GM18868 (cell line): Measurements from ENCODE around the gene CNNM1.

Experiments
- ATAC-seq: cut with Tn5 transposase; IDR thresholded peaks from one replicate; pipeline ENCODE4 v1.9.1; 2021; ENCODE audit warnings: mild to moderate bottlenecking, moderate library complexity; ENCODE audit not compliant: unreplicated experiment

CNNM1 gene

DNA sequence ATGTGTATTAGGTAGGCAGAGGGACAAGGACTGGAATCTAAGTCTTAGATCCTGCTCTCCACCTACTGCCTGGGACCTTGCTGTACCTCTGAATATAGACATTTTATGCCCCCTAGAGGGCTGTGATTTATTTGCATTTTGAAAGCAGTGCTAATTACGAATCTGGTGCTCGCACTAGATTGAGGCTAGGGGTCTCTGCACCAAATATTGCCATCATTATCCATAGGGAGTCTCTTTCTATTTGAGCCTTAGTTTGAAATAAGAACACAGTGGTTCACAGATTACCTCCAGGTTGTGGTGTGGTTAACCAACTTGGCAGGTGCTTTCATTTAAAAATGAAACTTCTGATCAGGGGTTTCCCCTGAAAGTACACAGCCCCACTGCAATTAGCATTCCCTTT is 41.8 kb downstream of the CNNM1 start:
- peak; percentile 92 for ATAC-seq

DNA sequence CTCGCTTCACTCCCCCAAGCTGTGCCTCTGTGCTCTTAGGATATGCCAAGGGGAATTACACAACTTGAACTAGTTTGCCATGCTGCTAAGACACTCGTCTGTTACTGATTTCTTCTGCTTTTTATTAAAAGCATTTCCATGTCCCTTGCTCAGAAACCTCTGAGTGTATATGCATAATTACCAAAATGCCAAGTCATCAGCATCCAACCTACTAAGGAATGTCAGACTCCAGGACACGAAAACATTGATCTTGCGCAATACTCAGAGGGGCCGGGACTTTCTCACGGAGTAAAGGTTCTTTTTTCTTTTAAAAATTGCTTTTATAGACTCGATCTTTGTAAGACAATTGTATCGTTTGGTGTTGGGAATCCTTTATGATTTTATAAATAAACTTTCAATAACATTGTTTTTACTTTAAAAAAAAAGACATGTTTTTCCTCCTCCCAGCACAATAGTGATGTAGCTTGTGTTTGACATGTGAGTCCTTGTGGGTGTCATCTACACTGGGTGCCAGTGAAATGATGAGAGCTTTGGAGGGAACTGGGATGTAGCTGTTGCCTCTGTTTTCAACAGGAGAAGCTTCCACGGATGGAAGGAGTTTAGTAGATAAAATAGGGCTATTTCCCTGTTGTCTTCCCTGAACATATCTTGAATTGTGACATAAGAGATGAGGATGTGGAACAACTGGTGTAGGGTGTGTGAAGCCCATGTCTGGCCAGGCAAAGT is 43.6 kb downstream of the CNNM1 start:
- ATAC-seq, result no peak

DNA sequence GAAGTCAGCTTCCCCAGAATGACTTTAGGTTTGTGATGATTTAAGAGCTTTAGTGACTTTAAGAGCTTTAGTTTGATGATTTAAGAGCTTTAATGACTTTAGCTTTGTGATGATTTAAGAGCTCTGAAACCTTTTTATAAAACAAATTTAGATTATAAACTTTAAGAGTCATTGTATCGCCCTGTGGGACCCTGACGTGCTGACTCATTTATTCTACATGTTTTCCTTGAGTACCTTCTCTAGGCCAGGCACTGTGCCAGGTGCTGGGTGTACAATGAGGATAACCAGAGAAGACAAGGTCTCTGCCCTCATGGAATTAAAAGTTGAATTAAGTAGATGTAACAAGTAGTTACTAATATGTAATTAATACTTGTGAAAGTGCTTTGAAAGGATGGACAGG is 45.4 kb downstream of the CNNM1 start:
- no peak for ATAC-seq

DNA sequence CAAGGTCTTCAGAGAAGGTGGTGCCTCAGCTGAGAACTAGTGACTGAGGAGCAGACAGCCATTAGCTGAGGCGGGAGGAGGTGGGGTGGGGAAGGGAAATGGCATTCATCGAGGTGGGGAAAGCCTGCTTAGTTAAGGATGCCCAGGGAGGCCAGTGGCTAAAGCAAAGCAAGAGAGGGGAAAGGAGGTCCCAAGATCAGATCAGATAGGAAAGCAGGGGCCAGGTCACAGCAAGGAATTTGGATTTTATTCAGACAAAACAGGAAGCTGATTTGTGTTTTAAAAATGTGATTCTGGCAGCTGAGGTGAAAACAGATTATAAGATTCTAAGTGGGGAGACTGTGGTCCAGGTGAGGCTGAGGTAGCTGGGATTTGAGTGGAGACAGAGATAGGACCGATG is 45.8 kb downstream of the CNNM1 start:
- no peak for ATAC-seq

DNA sequence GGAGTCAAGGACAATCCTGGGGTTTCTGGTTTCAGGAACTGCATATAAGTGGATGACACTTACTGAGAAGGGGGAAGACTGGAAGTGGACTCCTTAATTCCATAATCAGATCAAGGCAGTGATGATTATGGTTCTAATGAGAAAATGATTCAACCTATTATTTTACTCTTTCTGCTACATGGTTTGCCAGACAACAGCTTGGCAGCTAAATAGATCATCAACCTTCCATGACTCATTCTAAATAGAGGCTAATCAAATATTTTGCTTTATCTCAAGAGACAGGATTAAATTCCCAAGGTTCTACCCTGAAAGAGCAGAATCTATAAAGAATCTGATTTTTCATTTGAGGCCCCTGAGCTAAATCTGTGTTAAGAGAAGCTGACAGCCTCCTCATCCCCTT is 46.3 kb downstream of the CNNM1 start:
- no peak for ATAC-seq

DNA sequence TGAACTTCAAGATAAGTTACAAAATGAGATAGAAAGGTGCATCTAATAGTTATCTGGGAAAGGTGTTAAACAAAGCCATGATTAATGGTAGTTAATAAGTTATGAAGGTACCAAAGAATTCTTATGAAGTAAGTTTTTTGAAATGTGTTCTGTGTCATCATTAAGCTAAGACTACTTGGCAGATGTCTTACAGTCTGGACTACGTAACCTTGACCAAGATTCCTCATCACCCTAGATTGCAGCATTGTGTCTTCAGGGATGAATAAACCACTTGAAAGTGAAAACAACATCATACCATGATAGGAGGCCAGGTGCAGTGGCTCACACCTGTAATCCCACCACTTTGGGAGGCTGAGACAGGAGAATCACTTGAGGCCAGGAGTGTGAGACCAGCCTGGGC is 53.0 kb downstream of the CNNM1 start:
- no peak for ATAC-seq

DNA sequence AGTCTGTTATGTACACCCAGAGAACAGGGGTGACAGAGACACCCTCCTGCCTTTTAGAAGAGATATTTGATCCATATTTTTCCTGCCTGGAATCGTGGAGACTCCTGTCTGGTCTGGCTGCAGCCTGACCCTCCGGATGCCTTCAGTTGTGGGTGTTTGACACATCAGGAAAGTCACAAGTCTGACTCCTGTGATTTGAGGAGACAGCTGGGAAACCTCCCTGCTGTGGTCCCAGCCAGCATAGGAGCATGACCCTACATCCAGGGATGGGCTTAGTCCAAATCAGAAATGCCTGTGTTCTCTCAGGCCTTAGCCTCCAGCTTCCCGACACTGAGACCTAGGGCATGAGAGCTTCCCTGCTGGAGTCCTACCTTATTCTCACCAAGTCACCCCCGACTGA is 57.9 kb downstream of the CNNM1 start:
- ATAC-seq, result no peak

DNA sequence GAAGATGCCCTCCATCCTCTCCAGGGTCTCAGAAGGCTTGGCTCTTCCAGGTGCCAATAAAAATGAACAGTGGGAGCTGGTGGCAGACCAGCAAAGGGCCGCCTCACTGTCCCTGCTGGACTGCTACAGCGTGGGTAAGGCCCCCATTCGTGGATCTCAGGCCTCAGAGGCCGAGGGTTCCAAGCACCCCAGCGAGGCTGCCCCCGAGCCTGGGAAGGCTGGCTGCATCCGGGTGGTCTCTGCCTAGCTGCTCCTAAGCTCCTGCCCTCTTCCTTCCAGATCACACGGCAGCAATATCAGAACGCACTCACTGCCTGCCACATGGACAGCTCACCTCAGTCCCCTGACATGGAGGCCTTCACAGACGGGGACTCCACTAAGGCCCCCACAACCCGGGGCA is 58.4 kb downstream of the CNNM1 start:
- ATAC-seq, result no peak

DNA sequence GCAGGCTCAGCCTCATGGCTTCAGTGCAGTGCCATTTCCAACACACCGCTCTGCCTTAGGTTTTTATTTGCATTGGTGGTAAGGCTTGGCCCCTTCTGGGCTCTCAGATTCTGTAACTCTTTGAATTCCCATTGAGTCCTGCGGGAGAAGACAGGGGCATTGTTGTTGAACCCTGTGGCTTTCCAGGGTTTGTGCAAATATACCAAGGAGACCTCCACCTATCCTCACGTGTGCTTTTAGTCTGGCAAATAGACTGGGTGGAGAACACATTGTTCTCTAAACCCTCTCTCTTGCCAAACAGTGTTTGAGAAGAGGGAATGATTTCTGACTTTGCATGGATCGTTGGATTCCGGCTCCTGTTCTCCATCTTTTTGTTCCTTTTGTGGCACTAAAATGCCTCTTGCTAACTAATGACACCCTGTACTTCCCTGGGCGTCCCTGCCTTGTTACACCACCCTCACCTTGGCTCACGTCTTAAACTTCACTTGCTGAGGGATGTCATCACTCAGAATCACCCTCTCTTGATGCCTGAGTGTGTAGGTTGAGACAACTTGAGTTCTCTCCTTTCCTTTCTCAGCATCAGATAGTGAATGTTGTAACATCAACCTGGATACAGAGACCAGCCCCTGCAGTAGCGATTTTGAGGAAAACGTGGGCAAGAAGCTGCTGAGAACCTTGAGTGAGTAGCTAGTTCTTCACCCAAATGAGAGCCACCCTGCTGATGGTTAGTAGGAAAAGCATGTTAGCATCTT is 60.7 kb downstream of the CNNM1 start:
- no peak for ATAC-seq

DNA sequence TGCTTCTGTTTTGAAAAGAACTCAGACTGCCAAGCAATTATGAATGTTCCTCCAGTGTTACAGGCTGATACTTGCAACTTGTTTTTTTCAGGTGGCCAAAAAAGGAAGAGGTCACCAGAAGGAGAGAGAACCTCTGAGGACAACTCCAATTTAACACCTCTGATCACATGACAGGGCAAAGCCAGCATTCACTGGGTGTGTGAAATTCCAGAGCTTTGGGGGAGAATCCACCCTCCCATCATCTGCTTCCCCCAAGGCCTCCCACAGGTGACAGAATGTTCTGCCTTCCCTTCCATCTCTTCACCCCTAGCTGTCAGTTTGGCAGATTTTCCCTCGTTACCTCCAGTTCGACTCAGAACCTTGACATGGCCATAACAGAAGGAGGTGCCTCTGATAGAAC is 62.2 kb downstream of the CNNM1 start:
- ATAC-seq, result no peak

DNA sequence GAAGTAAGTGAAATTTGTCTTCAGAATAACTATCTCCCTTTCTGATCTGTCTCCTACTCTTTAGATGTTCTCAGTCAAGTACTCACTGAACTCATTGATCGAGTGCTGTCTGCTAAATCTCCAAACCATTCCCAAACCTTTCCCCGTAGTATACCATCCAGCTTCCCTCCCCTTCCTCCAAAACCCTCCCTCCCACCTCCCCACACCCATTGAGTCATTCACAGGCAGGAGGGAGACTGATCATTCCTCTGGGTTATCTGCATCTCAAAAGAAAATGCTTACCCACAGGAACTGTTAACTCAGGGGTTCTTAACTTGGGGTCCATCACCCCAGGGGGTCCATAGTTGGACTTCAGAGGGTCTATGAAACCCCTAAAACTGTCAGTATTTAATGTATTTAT is 63.9 kb downstream of the CNNM1 start:
- no peak for ATAC-seq

DNA sequence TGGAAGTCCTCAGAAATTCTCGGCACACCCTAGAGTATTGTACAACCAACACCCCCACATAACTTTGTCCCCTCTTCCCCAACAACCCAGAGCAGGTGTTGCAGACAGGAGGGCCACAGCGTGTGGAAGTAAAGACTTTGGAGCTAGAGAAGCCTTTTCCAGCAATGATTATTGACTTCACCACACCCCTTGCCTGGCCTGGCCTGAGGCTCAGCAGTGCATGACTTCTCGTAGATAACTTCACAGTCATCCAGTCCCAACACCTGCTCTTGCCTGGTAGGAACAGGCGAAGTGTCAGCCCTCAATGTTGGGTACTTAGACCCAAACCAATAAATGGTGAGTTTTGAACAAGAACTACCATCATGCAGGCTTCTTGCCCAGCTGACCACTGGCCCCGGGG is 64.5 kb downstream of the CNNM1 start:
- ATAC-seq, result no peak

DNA sequence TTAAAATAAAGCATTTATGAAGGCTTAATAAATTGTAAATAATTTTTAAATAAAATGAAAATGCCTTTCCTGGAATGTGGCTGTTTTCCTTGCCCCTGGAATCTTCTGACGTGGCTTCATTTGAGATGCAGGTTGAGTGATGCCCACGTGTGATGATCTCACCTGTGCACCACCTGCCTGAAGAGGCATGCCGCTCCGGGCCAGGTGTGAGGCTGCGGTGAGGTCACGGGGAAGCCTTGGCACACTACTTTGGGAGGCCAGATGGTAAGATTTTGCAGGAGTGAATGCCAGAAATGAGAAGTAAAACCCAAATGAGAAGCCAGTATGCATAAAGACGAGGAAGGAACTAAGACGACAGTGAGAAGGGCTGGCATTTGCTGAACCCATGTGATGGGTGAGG is 65.1 kb downstream of the CNNM1 start:
- ATAC-seq, result no peak

DNA sequence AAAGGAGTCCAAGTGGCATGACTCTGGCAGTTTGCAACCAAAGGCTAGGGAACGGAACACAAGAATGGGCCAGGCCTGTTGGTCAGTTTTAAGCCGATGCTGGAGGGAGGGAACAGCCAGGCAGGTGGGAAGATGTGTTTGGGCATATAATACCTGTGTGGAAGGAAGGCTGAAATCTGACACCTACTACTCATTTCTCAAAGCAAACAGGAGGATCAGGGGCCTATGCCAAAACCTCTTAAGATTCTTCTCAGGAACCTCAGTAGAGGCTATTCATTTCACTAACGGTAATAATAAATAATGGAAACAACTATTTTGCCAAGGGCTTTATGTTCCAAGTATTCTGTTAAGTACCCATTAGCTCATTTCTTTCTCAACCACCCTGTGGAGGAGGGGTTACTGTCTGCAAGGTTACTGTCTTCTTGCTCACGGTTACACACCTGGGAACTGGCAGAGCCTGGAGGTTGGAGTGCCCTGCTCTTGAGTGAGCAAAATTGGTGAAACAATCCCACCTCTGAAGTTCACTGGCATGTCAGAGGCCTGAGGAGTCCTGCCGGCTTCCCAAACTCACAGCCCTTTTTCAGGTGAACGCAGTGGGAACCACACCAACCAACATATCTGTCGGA is 65.7 kb downstream of the CNNM1 start:
- no peak for ATAC-seq

DNA sequence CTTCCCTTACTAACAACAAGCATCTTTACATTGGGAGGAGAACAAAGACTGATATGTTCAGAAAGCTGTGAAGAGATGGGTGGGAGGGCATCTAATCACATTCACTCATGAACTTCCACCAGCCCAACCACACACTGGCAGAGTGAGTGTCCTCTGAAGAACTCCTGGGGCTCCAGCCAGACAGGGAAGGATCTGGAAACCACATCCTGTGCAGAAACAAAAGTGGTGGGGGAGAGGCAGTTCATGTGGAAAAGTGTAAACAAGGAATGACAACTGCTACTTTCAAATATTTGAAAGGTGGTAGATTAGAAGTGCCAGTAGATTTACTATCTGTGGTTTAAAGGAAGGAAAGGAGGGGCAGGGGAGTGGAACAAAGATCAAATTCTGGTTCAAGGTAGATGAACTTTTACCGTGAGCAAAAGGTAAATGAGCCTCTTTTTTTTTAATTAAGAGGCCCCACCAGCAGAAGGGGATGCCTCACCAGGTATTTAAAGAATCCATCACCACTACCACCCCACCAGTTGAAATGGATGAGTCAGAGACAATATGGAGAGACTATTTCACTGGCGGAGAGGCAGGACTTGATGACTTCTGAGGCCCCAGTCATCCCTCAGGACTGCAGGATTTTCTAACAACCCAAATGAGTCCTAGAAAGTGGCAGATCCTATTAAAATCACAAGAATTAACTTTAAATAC is 66.7 kb downstream of the CNNM1 start:
- ATAC-seq, result no peak

DNA sequence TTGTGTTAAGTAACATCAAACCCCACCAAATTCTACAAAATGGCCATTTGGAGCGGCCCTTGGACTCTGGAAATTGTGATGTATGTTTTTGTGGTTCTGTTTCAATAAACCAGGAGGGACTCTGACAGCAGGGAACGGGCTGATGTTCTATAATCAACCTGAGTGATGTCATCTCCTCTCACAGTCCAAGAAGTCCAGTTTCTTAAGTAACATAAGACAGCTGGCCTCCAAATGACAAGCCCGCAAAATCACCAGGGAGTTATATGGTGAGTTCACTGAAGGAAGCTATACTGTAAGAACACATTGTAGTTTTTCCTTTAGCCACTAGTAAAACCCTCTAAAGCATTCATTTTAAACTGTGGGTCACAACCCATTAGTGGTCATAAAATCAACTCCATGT is 67.3 kb downstream of the CNNM1 start:
- no peak for ATAC-seq

DNA sequence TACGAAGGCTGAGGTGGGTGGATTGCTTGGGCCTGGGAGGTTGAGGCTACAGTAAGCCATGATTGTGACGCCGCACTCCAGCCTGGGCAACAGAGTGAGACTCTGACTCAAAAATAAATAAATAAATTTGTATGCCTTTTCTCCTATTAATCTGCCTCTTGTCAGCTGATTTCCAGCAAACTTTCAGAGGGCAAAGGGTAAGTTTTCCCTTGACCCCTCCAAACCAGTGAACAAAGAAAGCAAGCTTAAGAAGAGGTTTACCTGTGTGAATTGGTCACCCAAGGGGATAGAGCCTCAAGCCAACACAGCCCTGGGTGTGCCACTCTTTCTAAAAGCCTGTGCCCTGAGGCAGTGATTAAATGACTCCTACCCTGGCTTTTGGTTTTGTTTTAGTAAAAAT is 70.5 kb downstream of the CNNM1 start:
- no peak for ATAC-seq

DNA sequence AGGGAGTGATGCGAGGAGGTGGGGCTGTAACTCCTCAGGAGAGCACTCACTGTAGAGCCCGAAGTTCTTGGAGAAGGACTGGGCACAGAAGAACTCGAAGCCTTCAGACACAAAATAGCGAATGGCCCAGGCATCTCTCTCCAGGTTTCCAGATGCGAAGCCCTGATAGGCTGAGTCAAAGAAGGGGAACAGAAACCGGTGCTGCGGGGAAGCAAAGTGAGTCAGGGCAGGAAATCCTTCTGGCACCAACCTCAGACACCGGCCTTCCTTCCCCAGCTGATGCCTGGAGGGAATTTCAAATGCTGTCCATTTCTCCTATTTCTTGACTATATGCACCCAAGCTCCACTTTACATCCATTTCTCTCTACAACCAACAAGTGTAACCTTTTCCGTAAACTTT is 74.5 kb downstream of the CNNM1 start:
- no peak for ATAC-seq

DNA sequence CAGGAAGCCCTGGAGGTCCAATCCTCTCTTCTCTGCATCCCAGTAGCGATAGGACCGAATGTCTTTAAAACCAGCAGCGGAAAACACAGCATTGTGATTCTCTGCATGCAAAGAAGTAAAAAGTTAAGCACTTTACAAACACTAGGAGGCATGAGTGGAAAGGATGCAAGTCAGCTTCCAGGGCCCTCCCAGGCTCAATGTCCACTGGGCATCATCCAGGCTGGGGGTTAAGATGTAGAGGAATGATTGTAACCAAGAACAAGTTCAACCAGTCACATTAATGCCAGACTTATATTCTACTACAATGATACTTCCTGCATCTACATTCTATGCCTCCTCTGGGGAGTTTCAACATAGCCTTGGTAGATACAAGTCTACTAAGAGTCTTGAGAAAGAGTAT is 77.0 kb downstream of the CNNM1 start:
- no peak for ATAC-seq

DNA sequence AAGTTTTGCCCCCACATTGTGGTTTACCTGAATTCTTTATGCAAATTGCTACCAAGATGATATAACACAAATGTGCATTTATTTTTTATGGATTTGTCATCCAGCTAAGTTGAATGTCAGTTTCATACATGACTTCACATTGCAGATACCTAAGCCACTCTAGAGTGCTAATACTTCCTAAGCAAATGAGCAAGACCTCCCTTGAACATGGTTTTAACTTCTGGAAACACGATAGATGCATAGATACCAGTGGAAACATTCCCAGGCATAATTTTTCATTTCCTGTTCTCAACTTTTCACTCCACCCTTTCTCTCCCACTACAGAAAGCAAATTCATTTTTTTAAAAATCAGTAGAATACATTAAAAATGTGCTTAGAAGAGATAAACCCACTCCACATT is 81.0 kb downstream of the CNNM1 start:
- no peak for ATAC-seq

DNA sequence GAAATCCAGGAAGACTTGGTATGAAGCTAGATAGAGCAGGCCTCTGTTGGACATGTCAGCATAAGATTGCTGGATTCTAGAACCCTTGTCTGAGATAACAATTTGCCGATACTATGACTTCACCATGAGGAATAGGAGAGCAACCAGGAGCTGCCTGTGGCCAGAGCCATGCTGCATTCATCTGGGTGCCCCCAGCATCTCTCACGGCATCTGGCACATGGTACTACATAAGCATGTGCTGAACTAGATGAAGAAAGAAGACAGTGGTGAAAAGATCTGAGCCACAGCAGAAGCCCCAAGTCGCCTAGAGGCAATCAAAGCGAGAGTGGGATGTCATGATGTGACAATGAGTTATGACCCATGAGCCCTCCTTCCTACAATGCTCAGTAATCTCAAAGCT is 81.7 kb downstream of the CNNM1 start:
- ATAC-seq, result no peak

DNA sequence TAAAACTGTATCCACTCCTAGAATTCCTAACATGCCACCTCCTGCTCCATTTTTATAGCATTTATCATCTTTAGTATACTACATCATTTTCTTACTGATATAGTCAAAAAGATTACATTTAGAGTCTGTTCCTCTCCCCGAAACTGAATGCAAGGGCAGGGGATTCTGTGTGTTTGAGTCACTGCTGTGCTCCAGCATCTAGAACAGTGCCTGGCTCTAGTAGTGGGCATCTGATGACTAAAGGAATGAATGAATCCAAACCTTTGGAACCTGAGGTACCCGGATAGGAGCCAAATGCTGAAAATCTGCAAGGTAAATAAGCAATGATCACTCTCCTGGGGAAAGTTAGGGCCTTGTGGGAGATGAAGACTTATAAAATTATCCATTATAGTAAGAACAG is 82.4 kb downstream of the CNNM1 start:
- no peak for ATAC-seq
